Neural progenitor cell (in vitro differentiated cells): ENCODE data around the gene SLC17A1. TPM values are rescaled to one million over a fixed set of nuclear protein-coding genes. Genes with fewer than 3 reads are reported as not detected.
"Not testable (repeated sequence)": the region's sequence is repeated elsewhere in the genome, so short reads cannot be mapped to it uniquely, and the experiment has no call there.

Source experiments
- DNase-seq: peaks from one replicate; pipeline ENCODE4 v3.0.0-alpha.2; 2016; ENCODE audit warnings: low spot score
- H2AFZ ChIP-seq: fragments of 200-600 bp; sonication (generic); replicated peaks from 2 replicates; pipeline ENCODE4 v1.6.1; 2016; ENCODE audit warnings: antibody characterized with exemption
- H3F3A ChIP-seq: fragments of 200-600 bp; sonication (generic); 2 replicates; pipeline ENCODE4 v1.6.1; 2016; ENCODE audit warnings: antibody characterized with exemption, low read depth
- H3K27ac ChIP-seq: fragments of 200-600 bp; sonication (generic); 2 replicates; pipeline ENCODE4 v1.5.1; 2016; ENCODE audit warnings: mild to moderate bottlenecking
- H3K27me3 ChIP-seq: fragments of 200-600 bp; sonication (generic); 2 replicates; pipeline ENCODE4 v1.6.1; 2016; ENCODE audit warnings: mild to moderate bottlenecking, moderate library complexity
- H3K36me3 ChIP-seq: fragments of 200-600 bp; sonication (generic); 2 replicates; pipeline ENCODE4 v1.5.1; 2016
- H3K4me1 ChIP-seq: fragments of 200-600 bp; sonication (generic); 2 replicates; pipeline ENCODE4 v1.6.1; 2016; ENCODE audit warnings: mixed run types
- H3K4me2 ChIP-seq: fragments of 200-600 bp; sonication (generic); 2 replicates; pipeline ENCODE4 v1.6.1; 2016
- H3K4me3 ChIP-seq: fragments of 200-600 bp; sonication (generic); 2 replicates; pipeline ENCODE4 v1.5.1; 2016
- H3K79me2 ChIP-seq: fragments of 200-600 bp; sonication (generic); 2 replicates; pipeline ENCODE4 v1.6.1; 2016; ENCODE audit warnings: low read depth
- H3K9ac ChIP-seq: fragments of 200-600 bp; sonication (generic); 2 replicates; pipeline ENCODE4 v1.6.1; 2016
- H3K9me3 ChIP-seq: fragments of 200-600 bp; sonication (generic); 2 replicates; pipeline ENCODE4 v1.5.1; 2016; ENCODE audit warnings: low read depth
- H4K20me1 ChIP-seq: fragments of 200-600 bp; sonication (generic); 2 replicates; pipeline ENCODE4 v1.6.1; 2016; ENCODE audit warnings: low read depth
- H3K27ac Mint-ChIP-seq: 3 replicates; pipeline ENCODE4 v1.8.0; 2021; ENCODE audit warnings: mixed read lengths
- H3K27me3 Mint-ChIP-seq: 2 replicates; pipeline ENCODE4 v1.8.0; 2022; ENCODE audit warnings: low read depth, mild to moderate bottlenecking, inconsistent platforms, moderate library complexity, mixed read lengths; ENCODE audit not compliant: insufficient read depth
- H3K36me3 Mint-ChIP-seq: 3 replicates; pipeline ENCODE4 v1.8.0; 2021; ENCODE audit warnings: mixed read lengths
- H3K4me1 Mint-ChIP-seq: 3 replicates; pipeline ENCODE4 v1.8.0; 2021; ENCODE audit warnings: mixed read lengths
- H3K4me3 Mint-ChIP-seq: 3 replicates; pipeline ENCODE4 v1.8.0; 2021; ENCODE audit warnings: mild to moderate bottlenecking, moderate library complexity, mixed read lengths
- H3K9me3 Mint-ChIP-seq: 3 replicates; pipeline ENCODE4 v1.8.0; 2020; ENCODE audit warnings: mixed read lengths
- EZH2 ChIP-seq: fragments of 200-600 bp; sonication (generic); IDR thresholded peaks from 2 replicates; pipeline ENCODE4 v1.6.1; 2017; ENCODE audit warnings: antibody characterized with exemption, mild to moderate bottlenecking, moderate library complexity
- EZH2phosphoT487 ChIP-seq: fragments of 200-600 bp; sonication (generic); IDR thresholded peaks from 2 replicates; pipeline ENCODE4 v1.6.1; 2017; ENCODE audit warnings: antibody characterized with exemption
- total RNA-seq: library from RNA; depleted of rRNA; stranded (reverse); fragments of >200 nt; gene quantifications from 2 replicates; pipeline ENCODE4 v1.2.3, GENCODE V29; 2015; ENCODE audit warnings: low replicate concordance
- TF ChIP-seq, protein P1 (sequence below): fragments of 200-600 bp; sonication (generic); IDR thresholded peaks from 2 replicates; pipeline ENCODE4 v1.5.1; 2017; ENCODE audit warnings: antibody characterized with exemption, mild to moderate bottlenecking

SLC17A1 gene
- total RNA-seq, 1 donor from 2014 or later = not detected

DNA sequence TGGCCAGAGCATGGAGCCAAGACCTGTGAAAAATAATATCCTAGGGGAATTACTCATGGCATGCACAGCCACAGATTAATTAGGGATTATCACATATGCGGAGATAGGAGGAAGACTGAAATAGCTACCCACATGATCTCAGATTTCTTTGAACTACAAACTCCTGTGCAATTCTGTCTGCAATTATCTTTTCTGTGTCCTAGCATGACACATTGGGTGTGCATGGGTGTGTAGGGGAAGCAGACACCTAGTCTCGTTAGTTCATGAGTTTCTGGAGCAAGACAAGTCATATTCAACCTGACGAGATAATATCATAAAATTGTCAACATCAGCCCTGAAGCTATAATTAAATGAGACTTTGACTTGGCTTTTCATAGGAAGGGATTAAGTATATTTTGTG is 80.9 kb downstream of the SLC17A1 start:
- H3K9ac ChIP-seq = no peak overlapping the region
- no peaks in the 10 kb centered on the region for H3K27me3 ChIP-seq
- no peaks in the 10 kb centered on the region for H3K36me3 Mint-ChIP-seq
- H3K4me1 ChIP-seq = no peaks in the 10 kb centered on the region
- no peaks in the 10 kb centered on the region for H3K4me1 Mint-ChIP-seq
- DNase-seq = no peak
- no peaks in the 10 kb centered on the region for H3K36me3 ChIP-seq
- no peaks in the 10 kb centered on the region for H3K79me2 ChIP-seq
- H3K27me3 Mint-ChIP-seq = peaks cover 2% of the 10 kb centered on the region
- no peaks in the 10 kb centered on the region for H3F3A ChIP-seq
- H3K27ac Mint-ChIP-seq = no peak overlapping the region
- H3K27ac ChIP-seq = no peak overlapping the region
- no peaks in the 10 kb centered on the region for H3K9me3 Mint-ChIP-seq
- H3K4me3 ChIP-seq = no peak overlapping the region
- no peak overlapping the region for H3K4me2 ChIP-seq
- no peaks in the 10 kb centered on the region for H4K20me1 ChIP-seq
- no peak overlapping the region for H3K4me3 Mint-ChIP-seq
- TF ChIP-seq EZH2phosphoT487 = no peak
- TF ChIP-seq, protein P1, sequence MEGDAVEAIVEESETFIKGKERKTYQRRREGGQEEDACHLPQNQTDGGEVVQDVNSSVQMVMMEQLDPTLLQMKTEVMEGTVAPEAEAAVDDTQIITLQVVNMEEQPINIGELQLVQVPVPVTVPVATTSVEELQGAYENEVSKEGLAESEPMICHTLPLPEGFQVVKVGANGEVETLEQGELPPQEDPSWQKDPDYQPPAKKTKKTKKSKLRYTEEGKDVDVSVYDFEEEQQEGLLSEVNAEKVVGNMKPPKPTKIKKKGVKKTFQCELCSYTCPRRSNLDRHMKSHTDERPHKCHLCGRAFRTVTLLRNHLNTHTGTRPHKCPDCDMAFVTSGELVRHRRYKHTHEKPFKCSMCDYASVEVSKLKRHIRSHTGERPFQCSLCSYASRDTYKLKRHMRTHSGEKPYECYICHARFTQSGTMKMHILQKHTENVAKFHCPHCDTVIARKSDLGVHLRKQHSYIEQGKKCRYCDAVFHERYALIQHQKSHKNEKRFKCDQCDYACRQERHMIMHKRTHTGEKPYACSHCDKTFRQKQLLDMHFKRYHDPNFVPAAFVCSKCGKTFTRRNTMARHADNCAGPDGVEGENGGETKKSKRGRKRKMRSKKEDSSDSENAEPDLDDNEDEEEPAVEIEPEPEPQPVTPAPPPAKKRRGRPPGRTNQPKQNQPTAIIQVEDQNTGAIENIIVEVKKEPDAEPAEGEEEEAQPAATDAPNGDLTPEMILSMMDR = no peak
- no peak for TF ChIP-seq EZH2
- H2AFZ ChIP-seq = no peak overlapping the region
- H3K9me3 ChIP-seq = no peaks in the 10 kb centered on the region

- Histone ChIP-seq H3K79me2 (no peaks in the 10 kb centered on the region), H3K4me3 (no peak overlapping the region), H3K9me3 (no peaks in the 10 kb centered on the region), H3K4me1 (no peaks in the 10 kb centered on the region), H4K20me1 (no peaks in the 10 kb centered on the region), H3K36me3 (no peaks in the 10 kb centered on the region), H3K4me2 (no peak overlapping the region), H3K9ac (no peak overlapping the region), H2AFZ (no peak overlapping the region), H3K27me3 (no peaks in the 10 kb centered on the region), H3K27ac (no peak overlapping the region), H3F3A (no peaks in the 10 kb centered on the region)
- H3K9me3 Mint-ChIP-seq = no peaks in the 10 kb centered on the region
- no peaks in the 10 kb centered on the region for H3K36me3 Mint-ChIP-seq
- no peak overlapping the region for H3K27ac Mint-ChIP-seq
- TF ChIP-seq, protein P1 = no peak
- no peak for DNase-seq
- no peak overlapping the region for H3K4me3 Mint-ChIP-seq
- H3K4me1 Mint-ChIP-seq = no peaks in the 10 kb centered on the region
- no peaks in the 10 kb centered on the region for H3K27me3 Mint-ChIP-seq
These were observed 82.0 kb downstream of the SLC17A1 start for GRCh38 chr6:25749837-25750236.

- not testable (repeated sequence) for H3K9ac ChIP-seq, H3K36me3 Mint-ChIP-seq, H3K27ac Mint-ChIP-seq, H3K4me3 ChIP-seq, H3K79me2 ChIP-seq, DNase-seq, H3K4me2 ChIP-seq, H3K4me1 ChIP-seq, H3K27ac ChIP-seq, H4K20me1 ChIP-seq, H2AFZ ChIP-seq, H3K27me3 Mint-ChIP-seq, H3K4me3 Mint-ChIP-seq, H3K36me3 ChIP-seq, H3K9me3 ChIP-seq, H3F3A ChIP-seq, H3K27me3 ChIP-seq, H3K4me1 Mint-ChIP-seq, H3K9me3 Mint-ChIP-seq
These were observed 83.0 kb downstream of the SLC17A1 start for GRCh38 chr6:25748601-25749517.

- no peaks in the 10 kb centered on the region for H3K27me3 ChIP-seq
- no peaks in the 10 kb centered on the region for H3K36me3 ChIP-seq
- H3K27ac ChIP-seq = no peak overlapping the region
- Mint-ChIP-seq H3K4me1 (no peaks in the 10 kb centered on the region), H3K27ac (no peak overlapping the region), H3K4me3 (no peak overlapping the region), H3K9me3 (no peaks in the 10 kb centered on the region), H3K27me3 (no peaks in the 10 kb centered on the region), H3K36me3 (no peaks in the 10 kb centered on the region)
- no peaks in the 10 kb centered on the region for H3K79me2 ChIP-seq
- no peaks in the 10 kb centered on the region for H3K9me3 ChIP-seq
- H3K4me3 ChIP-seq = no peak overlapping the region
- H3F3A ChIP-seq = no peaks in the 10 kb centered on the region
- no peak overlapping the region for H3K4me2 ChIP-seq
- no peaks in the 10 kb centered on the region for H3K4me1 ChIP-seq
- no peaks in the 10 kb centered on the region for H4K20me1 ChIP-seq
- TF ChIP-seq EZH2phosphoT487 (no peak), EZH2 (no peak)
- TF ChIP-seq, protein P1 = no peak
- no peak overlapping the region for H3K9ac ChIP-seq
- no peak for DNase-seq
- H2AFZ ChIP-seq = no peak overlapping the region
These were observed 83.8 kb downstream of the SLC17A1 start for GRCh38 chr6:25748049-25748448.
